Measurements from ENCODE around the gene RFX7.
"Not testable (repeated sequence)": the region's sequence is repeated elsewhere in the genome, so short reads cannot be mapped to it uniquely, and the experiment has no call there.

RFX7 gene

GRCh38 chr15:56175788-56176187 lies 67.9 kb downstream of the RFX7 start:
- Mint-ChIP-seq H3K4me3 (no peak overlapping the region), H3K27me3 (ENCODE audit: low read depth, poor library complexity) (no peaks in the 10 kb centered on the region), H3K9me3 (peaks cover 22% of the 10 kb centered on the region), H3K36me3 (ENCODE audit: low read depth) (peaks cover 82% of the 10 kb centered on the region), H3K4me1 (no peaks in the 10 kb centered on the region), H3K27ac (peak overlapping the region; percentile 15)
- DNase-seq = no peak
- TF ChIP-seq, protein P1, sequence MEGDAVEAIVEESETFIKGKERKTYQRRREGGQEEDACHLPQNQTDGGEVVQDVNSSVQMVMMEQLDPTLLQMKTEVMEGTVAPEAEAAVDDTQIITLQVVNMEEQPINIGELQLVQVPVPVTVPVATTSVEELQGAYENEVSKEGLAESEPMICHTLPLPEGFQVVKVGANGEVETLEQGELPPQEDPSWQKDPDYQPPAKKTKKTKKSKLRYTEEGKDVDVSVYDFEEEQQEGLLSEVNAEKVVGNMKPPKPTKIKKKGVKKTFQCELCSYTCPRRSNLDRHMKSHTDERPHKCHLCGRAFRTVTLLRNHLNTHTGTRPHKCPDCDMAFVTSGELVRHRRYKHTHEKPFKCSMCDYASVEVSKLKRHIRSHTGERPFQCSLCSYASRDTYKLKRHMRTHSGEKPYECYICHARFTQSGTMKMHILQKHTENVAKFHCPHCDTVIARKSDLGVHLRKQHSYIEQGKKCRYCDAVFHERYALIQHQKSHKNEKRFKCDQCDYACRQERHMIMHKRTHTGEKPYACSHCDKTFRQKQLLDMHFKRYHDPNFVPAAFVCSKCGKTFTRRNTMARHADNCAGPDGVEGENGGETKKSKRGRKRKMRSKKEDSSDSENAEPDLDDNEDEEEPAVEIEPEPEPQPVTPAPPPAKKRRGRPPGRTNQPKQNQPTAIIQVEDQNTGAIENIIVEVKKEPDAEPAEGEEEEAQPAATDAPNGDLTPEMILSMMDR (IDR thresholded peaks at IDR 0.05) = no peak

- H3K4me3 Mint-ChIP-seq = no peak overlapping the region
- no peaks in the 10 kb centered on the region for H3K27me3 Mint-ChIP-seq (ENCODE audit: low read depth, poor library complexity)
- TF ChIP-seq, protein P1 (IDR thresholded peaks at IDR 0.05) = no peak
- H3K4me1 Mint-ChIP-seq = no peaks in the 10 kb centered on the region
- H3K36me3 Mint-ChIP-seq (ENCODE audit: low read depth) = peaks cover 83% of the 10 kb centered on the region
- peaks cover 24% of the 10 kb centered on the region for H3K9me3 Mint-ChIP-seq
- H3K27ac Mint-ChIP-seq = no peak overlapping the region
- no peak for DNase-seq
Observed at GRCh38 chr15:56174649-56175048, 69.0 kb downstream of the RFX7 start.

DNA sequence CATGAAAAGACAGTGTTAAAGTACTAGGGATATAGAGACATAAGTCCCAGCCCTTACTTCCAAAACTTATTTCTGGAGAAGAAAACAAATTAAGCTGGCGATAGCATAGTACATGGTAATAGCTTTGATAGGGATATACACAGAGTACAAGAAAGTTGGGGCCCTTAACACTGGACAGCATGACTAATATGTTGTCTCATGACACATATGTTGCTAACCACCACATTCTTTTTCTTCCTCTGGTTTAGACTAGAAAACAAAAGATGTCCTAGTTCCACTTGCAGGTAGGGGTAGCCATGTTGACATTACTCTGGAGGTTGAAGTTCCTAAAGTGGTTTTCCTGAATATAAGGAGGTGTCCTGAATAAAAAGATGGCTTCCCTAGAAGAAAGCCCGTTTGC lies 75.3 kb downstream of the RFX7 start:
- DNase-seq = no peak
- Mint-ChIP-seq H3K9me3 (peaks cover 17% of the 10 kb centered on the region), H3K4me3 (no peak overlapping the region), H3K36me3 (ENCODE audit: low read depth) (peaks cover 30% of the 10 kb centered on the region), H3K27me3 (ENCODE audit: low read depth, poor library complexity) (no peaks in the 10 kb centered on the region), H3K27ac (no peak overlapping the region), H3K4me1 (peaks cover 5% of the 10 kb centered on the region)
- TF ChIP-seq, protein P1 (IDR thresholded peaks at IDR 0.05) = no peak

GRCh38 chr15:56165234-56165633 lies 78.4 kb downstream of the RFX7 start:
- Mint-ChIP-seq H3K9me3 (no peaks in the 10 kb centered on the region), H3K27me3 (ENCODE audit: low read depth, poor library complexity) (no peaks in the 10 kb centered on the region), H3K27ac (peak overlapping the region; percentile 11), H3K4me3 (no peak overlapping the region), H3K36me3 (ENCODE audit: low read depth) (peaks cover 3% of the 10 kb centered on the region), H3K4me1 (peaks cover 19% of the 10 kb centered on the region)
- DNase-seq = no peak
- TF ChIP-seq, protein P1 (IDR thresholded peaks at IDR 0.05) = no peak

- H3K27me3 Mint-ChIP-seq (ENCODE audit: low read depth, poor library complexity) = no peaks in the 10 kb centered on the region
- H3K4me3 Mint-ChIP-seq = no peak overlapping the region
- H3K4me1 Mint-ChIP-seq = peaks cover 24% of the 10 kb centered on the region
- TF ChIP-seq, protein P1 (IDR thresholded peaks at IDR 0.05) = no peak
- peaks cover 20% of the 10 kb centered on the region for H3K9me3 Mint-ChIP-seq
- H3K36me3 Mint-ChIP-seq (ENCODE audit: low read depth) = peaks cover 42% of the 10 kb centered on the region
- no peak for DNase-seq
- no peak overlapping the region for H3K27ac Mint-ChIP-seq
Observed at GRCh38 chr15:56160966-56161365, 82.7 kb downstream of the RFX7 start.

- H3K27ac Mint-ChIP-seq = no peak overlapping the region
- no peak for DNase-seq
- peaks cover 61% of the 10 kb centered on the region for H3K9me3 Mint-ChIP-seq
- TF ChIP-seq, protein P1 (IDR thresholded peaks at IDR 0.05) = no peak
- peaks cover 14% of the 10 kb centered on the region for H3K4me1 Mint-ChIP-seq
- peaks cover 82% of the 10 kb centered on the region for H3K36me3 Mint-ChIP-seq (ENCODE audit: low read depth)
- no peak overlapping the region for H3K4me3 Mint-ChIP-seq
- no peaks in the 10 kb centered on the region for H3K27me3 Mint-ChIP-seq (ENCODE audit: low read depth, poor library complexity)
Observed at GRCh38 chr15:56156877-56157276, 86.8 kb downstream of the RFX7 start.

GRCh38 chr15:56155278-56155677 lies 88.4 kb downstream of the RFX7 start:
- peaks cover 95% of the 10 kb centered on the region for H3K36me3 Mint-ChIP-seq (ENCODE audit: low read depth)
- not testable (repeated sequence) for H3K27me3 Mint-ChIP-seq (ENCODE audit: low read depth, poor library complexity); H3K27ac Mint-ChIP-seq; H3K4me1 Mint-ChIP-seq; H3K4me3 Mint-ChIP-seq; DNase-seq
- H3K9me3 Mint-ChIP-seq = peaks cover 77% of the 10 kb centered on the region

- H3K4me1 Mint-ChIP-seq; DNase-seq; H3K27ac Mint-ChIP-seq; H3K27me3 Mint-ChIP-seq (ENCODE audit: low read depth, poor library complexity); H3K4me3 Mint-ChIP-seq: not testable (repeated sequence)
- H3K36me3 Mint-ChIP-seq (ENCODE audit: low read depth) = peaks cover 96% of the 10 kb centered on the region
- H3K9me3 Mint-ChIP-seq = peaks cover 82% of the 10 kb centered on the region
Observed at GRCh38 chr15:56154768-56155167, 88.9 kb downstream of the RFX7 start.

Data from nephron progenitor cell (in vitro differentiated cells).